WTC11 (cell line): Measurements from ENCODE around the gene METTL21C. TPM values are rescaled to one million over a fixed set of nuclear protein-coding genes. Genes with fewer than 3 reads are reported as not detected.

Experiments
- ATAC-seq: fragments of 200-7000 bp; cut with Tn5 transposase; 2 replicates; pipeline ENCODE4 v1.10.0; 2021; ENCODE audit warnings: mild to moderate bottlenecking, moderate library complexity
- CTCF ChIA-PET: fragments of 300-600 bp; sonication (Branson Sonifier 250); formaldehyde crosslinking; loops from one replicate; lab custom pipeline; 2021; ENCODE audit warnings: antibody characterized with exemption; lab: Charles Lee
- POLR2A ChIA-PET: fragments of 350-600 bp; sonication (Branson Sonifier 250); formaldehyde crosslinking; loops from one replicate; lab custom pipeline; 2021; ENCODE audit warnings: antibody characterized with exemption; lab: Charles Lee
- DNase-seq: peaks from one replicate; pipeline ENCODE4 v3.0.0; 2021; ENCODE audit warnings: low spot score
- H3K27ac Mint-ChIP-seq: 2 replicates; pipeline ENCODE4 v1.8.0; 2021; ENCODE audit warnings: mixed read lengths
- H3K27me3 Mint-ChIP-seq: 2 replicates; pipeline ENCODE4 v1.8.0; 2021; ENCODE audit warnings: low read depth, mild to moderate bottlenecking, moderate library complexity, mixed read lengths
- H3K36me3 Mint-ChIP-seq: 2 replicates; pipeline ENCODE4 v1.8.0; 2021; ENCODE audit warnings: mixed read lengths
- H3K4me1 Mint-ChIP-seq: 2 replicates; pipeline ENCODE4 v1.8.0; 2022; ENCODE audit warnings: mixed read lengths
- H3K4me3 Mint-ChIP-seq: 2 replicates; pipeline ENCODE4 v1.8.0; 2021; ENCODE audit warnings: mild to moderate bottlenecking, moderate library complexity, mixed read lengths
- H3K9me3 Mint-ChIP-seq: 2 replicates; pipeline ENCODE4 v1.8.0; 2021; ENCODE audit warnings: mixed read lengths
- EMX1 ChIP-seq: fragments of 250-450 bp; sonication (Bioruptor Pico); IDR thresholded peaks from 2 replicates; pipeline ENCODE4 v1.8.0; 2021; ENCODE audit warnings: mild to moderate bottlenecking
- ETV6 ChIP-seq: sonication (generic); formaldehyde crosslinking; IDR thresholded peaks from 2 replicates; pipeline ENCODE4 v1.8.1; 2022; ENCODE audit warnings: mild to moderate bottlenecking, missing genetic modification reagents
- FOXK1 ChIP-seq: sonication (generic); formaldehyde crosslinking; IDR thresholded peaks from 2 replicates; pipeline ENCODE4 v1.8.0; 2022; ENCODE audit warnings: mild to moderate bottlenecking, moderate library complexity, missing genetic modification reagents
- HMGA2 ChIP-seq: fragments of 250-450 bp; sonication (Bioruptor Pico); IDR thresholded peaks from 2 replicates; pipeline ENCODE4 v1.4.0; 2021; ENCODE audit warnings: mild to moderate bottlenecking, moderate library complexity
- KAT7 ChIP-seq: sonication (generic); formaldehyde crosslinking; IDR thresholded peaks from 2 replicates; pipeline ENCODE4 v1.8.1; 2023; ENCODE audit warnings: missing genetic modification reagents, mild to moderate bottlenecking, borderline replicate concordance
- ZNF423 ChIP-seq: fragments of 250-450 bp; sonication (Bioruptor Pico); IDR thresholded peaks from 2 replicates; pipeline ENCODE4 v2.1.2; 2022; ENCODE audit warnings: mild to moderate bottlenecking, moderate library complexity
- total RNA-seq: library from RNA; stranded (reverse); gene quantifications from 3 replicates; pipeline ENCODE4 v1.2.3, GENCODE V29; 2021
- TF ChIP-seq, protein P1 (sequence below): sonication (generic); formaldehyde crosslinking; IDR thresholded peaks from 2 replicates; pipeline ENCODE4 v1.8.0; 2022; ENCODE audit warnings: mild to moderate bottlenecking, missing genetic modification reagents
- TF ChIP-seq, protein P2 (sequence below): fragments of 250-450 bp; sonication (Bioruptor Pico); IDR thresholded peaks from 2 replicates; pipeline ENCODE4 v1.9.0; 2021; ENCODE audit warnings: moderate library complexity, mild to moderate bottlenecking, inconsistent platforms, borderline replicate concordance
- TF ChIP-seq, protein P3 (sequence below): sonication (generic); formaldehyde crosslinking; IDR thresholded peaks from 2 replicates; pipeline ENCODE4 v1.8.1; 2023; ENCODE audit warnings: mild to moderate bottlenecking, missing genetic modification reagents, moderate library complexity
- TF ChIP-seq, protein P4 (sequence below): sonication (generic); formaldehyde crosslinking; IDR thresholded peaks from 2 replicates; pipeline ENCODE4 v1.8.0; 2023; ENCODE audit warnings: missing genetic modification reagents
- TF ChIP-seq, protein P5 (sequence below): sonication (generic); formaldehyde crosslinking; IDR thresholded peaks from 2 replicates; pipeline ENCODE4 v1.8.0; 2022; ENCODE audit warnings: mild to moderate bottlenecking, missing genetic modification reagents
- TF ChIP-seq, protein P6 (sequence below): fragments of 250-450 bp; sonication (Bioruptor Pico); IDR thresholded peaks from 2 replicates; pipeline ENCODE4 v1.9.0; 2021; ENCODE audit warnings: mild to moderate bottlenecking, borderline replicate concordance
- TF ChIP-seq, protein P7 (sequence below): sonication (generic); formaldehyde crosslinking; IDR thresholded peaks from 2 replicates; pipeline ENCODE4 v1.8.1; 2023; ENCODE audit warnings: mild to moderate bottlenecking, missing genetic modification reagents, borderline replicate concordance
- TF ChIP-seq, protein P8 (sequence below): sonication (generic); formaldehyde crosslinking; IDR thresholded peaks from 2 replicates; pipeline ENCODE4 v1.8.0; 2023; ENCODE audit warnings: missing genetic modification reagents, mild to moderate bottlenecking, borderline replicate concordance

METTL21C gene
- total RNA-seq, 1 experiment from 2014 or later: not detected

DNA sequence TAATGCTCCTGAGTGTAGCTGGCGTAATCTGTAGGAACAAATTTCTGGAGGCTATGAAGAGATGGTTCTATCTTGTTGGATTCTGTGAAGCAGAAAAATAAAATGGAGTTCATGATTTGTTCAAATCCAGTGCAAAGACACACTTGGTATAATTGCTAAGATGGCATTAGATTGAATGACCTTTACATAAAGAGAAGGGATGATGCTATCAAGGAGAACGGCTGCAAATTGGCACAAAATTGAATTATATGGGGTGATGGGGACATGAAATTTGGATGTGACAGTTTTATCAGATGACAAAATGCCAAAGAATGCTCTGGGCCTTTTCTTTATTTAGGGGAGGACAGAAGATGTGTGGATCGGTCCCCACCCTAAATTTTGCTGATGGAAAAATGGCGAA, 4.0 kb downstream of the METTL21C start (continued):
- TF ChIP-seq, protein P1, sequence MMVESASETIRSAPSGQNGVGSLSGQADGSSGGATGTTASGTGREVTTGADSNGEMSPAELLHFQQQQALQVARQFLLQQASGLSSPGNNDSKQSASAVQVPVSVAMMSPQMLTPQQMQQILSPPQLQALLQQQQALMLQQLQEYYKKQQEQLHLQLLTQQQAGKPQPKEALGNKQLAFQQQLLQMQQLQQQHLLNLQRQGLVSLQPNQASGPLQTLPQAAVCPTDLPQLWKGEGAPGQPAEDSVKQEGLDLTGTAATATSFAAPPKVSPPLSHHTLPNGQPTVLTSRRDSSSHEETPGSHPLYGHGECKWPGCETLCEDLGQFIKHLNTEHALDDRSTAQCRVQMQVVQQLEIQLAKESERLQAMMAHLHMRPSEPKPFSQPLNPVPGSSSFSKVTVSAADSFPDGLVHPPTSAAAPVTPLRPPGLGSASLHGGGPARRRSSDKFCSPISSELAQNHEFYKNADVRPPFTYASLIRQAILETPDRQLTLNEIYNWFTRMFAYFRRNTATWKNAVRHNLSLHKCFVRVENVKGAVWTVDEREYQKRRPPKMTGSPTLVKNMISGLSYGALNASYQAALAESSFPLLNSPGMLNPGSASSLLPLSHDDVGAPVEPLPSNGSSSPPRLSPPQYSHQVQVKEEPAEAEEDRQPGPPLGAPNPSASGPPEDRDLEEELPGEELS (CRISPR knock-in tag): no peak
- TF ChIP-seq EMX1: no peak
- TF ChIP-seq, protein P2, sequence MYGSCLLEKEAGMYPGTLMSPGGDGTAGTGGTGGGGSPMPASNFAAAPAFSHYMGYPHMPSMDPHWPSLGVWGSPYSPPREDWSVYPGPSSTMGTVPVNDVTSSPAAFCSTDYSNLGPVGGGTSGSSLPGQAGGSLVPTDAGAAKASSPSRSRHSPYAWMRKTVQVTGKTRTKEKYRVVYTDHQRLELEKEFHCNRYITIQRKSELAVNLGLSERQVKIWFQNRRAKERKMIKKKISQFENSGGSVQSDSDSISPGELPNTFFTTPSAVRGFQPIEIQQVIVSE (CRISPR knock-in tag): no peak
- TF ChIP-seq, protein P3, sequence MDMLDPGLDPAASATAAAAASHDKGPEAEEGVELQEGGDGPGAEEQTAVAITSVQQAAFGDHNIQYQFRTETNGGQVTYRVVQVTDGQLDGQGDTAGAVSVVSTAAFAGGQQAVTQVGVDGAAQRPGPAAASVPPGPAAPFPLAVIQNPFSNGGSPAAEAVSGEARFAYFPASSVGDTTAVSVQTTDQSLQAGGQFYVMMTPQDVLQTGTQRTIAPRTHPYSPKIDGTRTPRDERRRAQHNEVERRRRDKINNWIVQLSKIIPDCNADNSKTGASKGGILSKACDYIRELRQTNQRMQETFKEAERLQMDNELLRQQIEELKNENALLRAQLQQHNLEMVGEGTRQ (CRISPR knock-in tag): no peak
- TF ChIP-seq, protein P4, sequence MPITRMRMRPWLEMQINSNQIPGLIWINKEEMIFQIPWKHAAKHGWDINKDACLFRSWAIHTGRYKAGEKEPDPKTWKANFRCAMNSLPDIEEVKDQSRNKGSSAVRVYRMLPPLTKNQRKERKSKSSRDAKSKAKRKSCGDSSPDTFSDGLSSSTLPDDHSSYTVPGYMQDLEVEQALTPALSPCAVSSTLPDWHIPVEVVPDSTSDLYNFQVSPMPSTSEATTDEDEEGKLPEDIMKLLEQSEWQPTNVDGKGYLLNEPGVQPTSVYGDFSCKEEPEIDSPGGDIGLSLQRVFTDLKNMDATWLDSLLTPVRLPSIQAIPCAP (CRISPR knock-in tag): no peak
- TF ChIP-seq, all 79 proteins: peak for 0

DNA sequence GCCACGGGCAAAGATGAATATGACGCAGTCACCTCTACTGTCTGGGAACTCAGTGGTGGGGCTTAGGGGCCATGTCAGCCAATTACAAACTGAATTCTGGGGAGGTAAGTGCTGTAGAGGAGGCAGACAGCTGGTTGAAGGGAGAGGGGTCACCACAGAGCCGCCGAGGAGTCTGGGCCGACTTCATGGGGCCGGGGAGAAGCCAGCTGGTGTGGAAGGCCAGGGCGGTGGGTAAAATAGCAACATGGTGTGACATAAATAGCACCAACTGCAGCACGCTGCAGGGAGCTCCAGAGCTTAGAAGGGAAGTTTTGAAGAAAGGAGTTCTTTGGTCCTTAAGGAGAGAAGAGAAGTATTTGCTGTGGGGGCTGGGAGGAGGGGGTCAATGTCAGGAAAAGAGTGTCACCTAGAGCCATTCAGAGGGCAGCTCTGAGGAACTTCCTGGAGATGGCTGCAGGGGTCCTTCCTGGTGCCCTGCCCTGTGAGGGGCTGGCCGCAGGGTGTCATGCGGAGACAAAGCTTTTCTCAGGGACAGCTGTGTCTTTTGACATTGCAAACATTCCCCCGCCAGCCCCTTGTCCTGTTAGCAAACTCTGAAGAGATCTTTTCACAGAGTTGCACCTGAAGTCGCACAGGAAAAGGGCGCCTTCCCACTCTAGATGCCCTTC, 6.4 kb downstream of the METTL21C start:
- Mint-ChIP-seq H3K4me1 (peaks cover 40% of the 10 kb centered on the region), H3K27ac (peak overlapping the region; percentile 80), H3K27me3 (no peaks in the 10 kb centered on the region), H3K36me3 (no peaks in the 10 kb centered on the region), H3K4me3 (no peak overlapping the region), H3K9me3 (no peaks in the 10 kb centered on the region)
- DNase-seq (no peak), ATAC-seq (peak; percentile 62)
- ChIA-PET CTCF (interaction anchor here (1.3 to 2.2 kb wide), 2 partner anchors 112 to 182 kb away, joined by 5 read pairs; no protein-coding TSS in a partner anchor), POLR2A (interaction anchor here (0.6 kb wide), 1 partner anchor 98 kb away, joined by 3 read pairs; no protein-coding TSS in a partner anchor)
- no peak for TF ChIP-seq KAT7 (CRISPR knock-in tag)
- TF ChIP-seq, protein P5, sequence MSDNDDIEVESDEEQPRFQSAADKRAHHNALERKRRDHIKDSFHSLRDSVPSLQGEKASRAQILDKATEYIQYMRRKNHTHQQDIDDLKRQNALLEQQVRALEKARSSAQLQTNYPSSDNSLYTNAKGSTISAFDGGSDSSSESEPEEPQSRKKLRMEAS: no peak
- TF ChIP-seq, protein P6, sequence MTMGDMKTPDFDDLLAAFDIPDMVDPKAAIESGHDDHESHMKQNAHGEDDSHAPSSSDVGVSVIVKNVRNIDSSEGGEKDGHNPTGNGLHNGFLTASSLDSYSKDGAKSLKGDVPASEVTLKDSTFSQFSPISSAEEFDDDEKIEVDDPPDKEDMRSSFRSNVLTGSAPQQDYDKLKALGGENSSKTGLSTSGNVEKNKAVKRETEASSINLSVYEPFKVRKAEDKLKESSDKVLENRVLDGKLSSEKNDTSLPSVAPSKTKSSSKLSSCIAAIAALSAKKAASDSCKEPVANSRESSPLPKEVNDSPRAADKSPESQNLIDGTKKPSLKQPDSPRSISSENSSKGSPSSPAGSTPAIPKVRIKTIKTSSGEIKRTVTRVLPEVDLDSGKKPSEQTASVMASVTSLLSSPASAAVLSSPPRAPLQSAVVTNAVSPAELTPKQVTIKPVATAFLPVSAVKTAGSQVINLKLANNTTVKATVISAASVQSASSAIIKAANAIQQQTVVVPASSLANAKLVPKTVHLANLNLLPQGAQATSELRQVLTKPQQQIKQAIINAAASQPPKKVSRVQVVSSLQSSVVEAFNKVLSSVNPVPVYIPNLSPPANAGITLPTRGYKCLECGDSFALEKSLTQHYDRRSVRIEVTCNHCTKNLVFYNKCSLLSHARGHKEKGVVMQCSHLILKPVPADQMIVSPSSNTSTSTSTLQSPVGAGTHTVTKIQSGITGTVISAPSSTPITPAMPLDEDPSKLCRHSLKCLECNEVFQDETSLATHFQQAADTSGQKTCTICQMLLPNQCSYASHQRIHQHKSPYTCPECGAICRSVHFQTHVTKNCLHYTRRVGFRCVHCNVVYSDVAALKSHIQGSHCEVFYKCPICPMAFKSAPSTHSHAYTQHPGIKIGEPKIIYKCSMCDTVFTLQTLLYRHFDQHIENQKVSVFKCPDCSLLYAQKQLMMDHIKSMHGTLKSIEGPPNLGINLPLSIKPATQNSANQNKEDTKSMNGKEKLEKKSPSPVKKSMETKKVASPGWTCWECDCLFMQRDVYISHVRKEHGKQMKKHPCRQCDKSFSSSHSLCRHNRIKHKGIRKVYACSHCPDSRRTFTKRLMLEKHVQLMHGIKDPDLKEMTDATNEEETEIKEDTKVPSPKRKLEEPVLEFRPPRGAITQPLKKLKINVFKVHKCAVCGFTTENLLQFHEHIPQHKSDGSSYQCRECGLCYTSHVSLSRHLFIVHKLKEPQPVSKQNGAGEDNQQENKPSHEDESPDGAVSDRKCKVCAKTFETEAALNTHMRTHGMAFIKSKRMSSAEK (CRISPR knock-in tag): no peak
- TF ChIP-seq, protein P7, sequence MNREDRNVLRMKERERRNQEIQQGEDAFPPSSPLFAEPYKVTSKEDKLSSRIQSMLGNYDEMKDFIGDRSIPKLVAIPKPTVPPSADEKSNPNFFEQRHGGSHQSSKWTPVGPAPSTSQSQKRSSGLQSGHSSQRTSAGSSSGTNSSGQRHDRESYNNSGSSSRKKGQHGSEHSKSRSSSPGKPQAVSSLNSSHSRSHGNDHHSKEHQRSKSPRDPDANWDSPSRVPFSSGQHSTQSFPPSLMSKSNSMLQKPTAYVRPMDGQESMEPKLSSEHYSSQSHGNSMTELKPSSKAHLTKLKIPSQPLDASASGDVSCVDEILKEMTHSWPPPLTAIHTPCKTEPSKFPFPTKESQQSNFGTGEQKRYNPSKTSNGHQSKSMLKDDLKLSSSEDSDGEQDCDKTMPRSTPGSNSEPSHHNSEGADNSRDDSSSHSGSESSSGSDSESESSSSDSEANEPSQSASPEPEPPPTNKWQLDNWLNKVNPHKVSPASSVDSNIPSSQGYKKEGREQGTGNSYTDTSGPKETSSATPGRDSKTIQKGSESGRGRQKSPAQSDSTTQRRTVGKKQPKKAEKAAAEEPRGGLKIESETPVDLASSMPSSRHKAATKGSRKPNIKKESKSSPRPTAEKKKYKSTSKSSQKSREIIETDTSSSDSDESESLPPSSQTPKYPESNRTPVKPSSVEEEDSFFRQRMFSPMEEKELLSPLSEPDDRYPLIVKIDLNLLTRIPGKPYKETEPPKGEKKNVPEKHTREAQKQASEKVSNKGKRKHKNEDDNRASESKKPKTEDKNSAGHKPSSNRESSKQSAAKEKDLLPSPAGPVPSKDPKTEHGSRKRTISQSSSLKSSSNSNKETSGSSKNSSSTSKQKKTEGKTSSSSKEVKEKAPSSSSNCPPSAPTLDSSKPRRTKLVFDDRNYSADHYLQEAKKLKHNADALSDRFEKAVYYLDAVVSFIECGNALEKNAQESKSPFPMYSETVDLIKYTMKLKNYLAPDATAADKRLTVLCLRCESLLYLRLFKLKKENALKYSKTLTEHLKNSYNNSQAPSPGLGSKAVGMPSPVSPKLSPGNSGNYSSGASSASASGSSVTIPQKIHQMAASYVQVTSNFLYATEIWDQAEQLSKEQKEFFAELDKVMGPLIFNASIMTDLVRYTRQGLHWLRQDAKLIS (CRISPR knock-in tag): no peak
- TF ChIP-seq HMGA2 (CRISPR knock-in tag): no peak
- TF ChIP-seq, protein P8, sequence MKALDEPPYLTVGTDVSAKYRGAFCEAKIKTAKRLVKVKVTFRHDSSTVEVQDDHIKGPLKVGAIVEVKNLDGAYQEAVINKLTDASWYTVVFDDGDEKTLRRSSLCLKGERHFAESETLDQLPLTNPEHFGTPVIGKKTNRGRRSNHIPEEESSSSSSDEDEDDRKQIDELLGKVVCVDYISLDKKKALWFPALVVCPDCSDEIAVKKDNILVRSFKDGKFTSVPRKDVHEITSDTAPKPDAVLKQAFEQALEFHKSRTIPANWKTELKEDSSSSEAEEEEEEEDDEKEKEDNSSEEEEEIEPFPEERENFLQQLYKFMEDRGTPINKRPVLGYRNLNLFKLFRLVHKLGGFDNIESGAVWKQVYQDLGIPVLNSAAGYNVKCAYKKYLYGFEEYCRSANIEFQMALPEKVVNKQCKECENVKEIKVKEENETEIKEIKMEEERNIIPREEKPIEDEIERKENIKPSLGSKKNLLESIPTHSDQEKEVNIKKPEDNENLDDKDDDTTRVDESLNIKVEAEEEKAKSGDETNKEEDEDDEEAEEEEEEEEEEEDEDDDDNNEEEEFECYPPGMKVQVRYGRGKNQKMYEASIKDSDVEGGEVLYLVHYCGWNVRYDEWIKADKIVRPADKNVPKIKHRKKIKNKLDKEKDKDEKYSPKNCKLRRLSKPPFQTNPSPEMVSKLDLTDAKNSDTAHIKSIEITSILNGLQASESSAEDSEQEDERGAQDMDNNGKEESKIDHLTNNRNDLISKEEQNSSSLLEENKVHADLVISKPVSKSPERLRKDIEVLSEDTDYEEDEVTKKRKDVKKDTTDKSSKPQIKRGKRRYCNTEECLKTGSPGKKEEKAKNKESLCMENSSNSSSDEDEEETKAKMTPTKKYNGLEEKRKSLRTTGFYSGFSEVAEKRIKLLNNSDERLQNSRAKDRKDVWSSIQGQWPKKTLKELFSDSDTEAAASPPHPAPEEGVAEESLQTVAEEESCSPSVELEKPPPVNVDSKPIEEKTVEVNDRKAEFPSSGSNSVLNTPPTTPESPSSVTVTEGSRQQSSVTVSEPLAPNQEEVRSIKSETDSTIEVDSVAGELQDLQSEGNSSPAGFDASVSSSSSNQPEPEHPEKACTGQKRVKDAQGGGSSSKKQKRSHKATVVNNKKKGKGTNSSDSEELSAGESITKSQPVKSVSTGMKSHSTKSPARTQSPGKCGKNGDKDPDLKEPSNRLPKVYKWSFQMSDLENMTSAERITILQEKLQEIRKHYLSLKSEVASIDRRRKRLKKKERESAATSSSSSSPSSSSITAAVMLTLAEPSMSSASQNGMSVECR: no peak
- peak; percentile 85 for TF ChIP-seq ETV6
- no peak for TF ChIP-seq FOXK1 (CRISPR knock-in tag)
- peak; percentile 94 for TF ChIP-seq ZNF423 (CRISPR knock-in tag)
